Keratinocyte (primary cell): ENCODE results near the gene FBRSL1. TPM values are rescaled to one million over a fixed set of nuclear protein-coding genes. Genes with fewer than 3 reads are reported as not detected.

ENCODE experiments used
- DNase-seq: peaks from one replicate; pipeline ENCODE4 v3.0.0-alpha.2; 2011; ENCODE audit warnings: low read depth, missing footprints, low spot score
- FAIRE-seq: peaks from 2 replicates; lab custom pipeline; 2011; peaks lifted over from hg19 to GRCh38; lab: Jason Lieb, UNC
- H2AFZ ChIP-seq: 2 replicates; pipeline ENCODE4 v1.6.0; 2012; ENCODE audit warnings: low read length, control low read depth, inconsistent platforms; ENCODE audit not compliant: control insufficient read depth
- H3K27ac ChIP-seq: 2 replicates; pipeline ENCODE4 v1.5.1; 2011; ENCODE audit warnings: low read length; ENCODE audit not compliant: control insufficient read depth, insufficient read depth
- H3K27me3 ChIP-seq: 3 replicates; pipeline ENCODE4 v1.6.0; 2011; ENCODE audit warnings: low read length; ENCODE audit not compliant: control insufficient read depth, insufficient read depth; ENCODE audit errors: extremely low read depth
- H3K36me3 ChIP-seq, 2 experiments: 2 replicates in 1 of 2; 3 replicates in 1 of 2; pipeline ENCODE4 v1.5.1; 2011; ENCODE audit warnings: low read length in 2 of 2, mild to moderate bottlenecking in 1 of 2; ENCODE audit not compliant: control insufficient read depth in 2 of 2, insufficient read depth in 2 of 2; ENCODE audit errors: extremely low read depth in 1 of 2
- H3K4me1 ChIP-seq: 3 replicates; pipeline ENCODE4 v1.5.1; 2011; ENCODE audit warnings: low read length; ENCODE audit not compliant: control insufficient read depth, insufficient read depth; ENCODE audit errors: extremely low read depth
- H3K4me2 ChIP-seq: 3 replicates; pipeline ENCODE4 v1.6.0; 2011; ENCODE audit warnings: low read depth, low read length; ENCODE audit not compliant: control insufficient read depth, insufficient read depth; ENCODE audit errors: extremely low read depth
- H3K4me3 ChIP-seq, 3 experiments: fragments of 200-600 bp in 1 of 3; sonication (generic) in 1 of 3; 2 replicates in 2 of 3; 3 replicates in 1 of 3; pipeline ENCODE4 v1.5.1; 2011 to 2016; ENCODE audit warnings: low read length in 3 of 3, mild to moderate bottlenecking in 3 of 3, control low read depth in 2 of 3, inconsistent platforms in 1 of 3, low read depth in 1 of 3, mixed read lengths in 1 of 3, mixed run types in 1 of 3, moderate library complexity in 1 of 3; ENCODE audit not compliant: control insufficient read depth in 2 of 3, insufficient read depth in 2 of 3; ENCODE audit errors: extremely low read depth in 1 of 3
- H3K79me2 ChIP-seq: 2 replicates; pipeline ENCODE4 v1.6.0; 2012; ENCODE audit warnings: low read length; ENCODE audit not compliant: control insufficient read depth, insufficient read depth
- H3K9ac ChIP-seq: 3 replicates; pipeline ENCODE4 v1.6.0; 2011; ENCODE audit warnings: low read length; ENCODE audit not compliant: control insufficient read depth, insufficient read depth; ENCODE audit errors: extremely low read depth
- H3K9me1 ChIP-seq: 3 replicates; pipeline ENCODE4 v1.6.0; 2011; ENCODE audit warnings: low read length; ENCODE audit not compliant: control insufficient read depth, insufficient read depth; ENCODE audit errors: extremely low read depth
- H3K9me3 ChIP-seq: 2 replicates; pipeline ENCODE4 v1.5.1; 2012; ENCODE audit warnings: low read depth, low read length; ENCODE audit not compliant: control insufficient read depth
- H4K20me1 ChIP-seq: 3 replicates; pipeline ENCODE4 v1.6.0; 2011; ENCODE audit warnings: low read length; ENCODE audit not compliant: control insufficient read depth, insufficient read depth; ENCODE audit errors: extremely low read depth
- CTCF ChIP-seq, 3 experiments: IDR thresholded peaks in 1 of 3; conservative IDR thresholded peaks in 1 of 3; optimal IDR thresholded peaks in 1 of 3; 2 replicates in 2 of 3; 3 replicates in 1 of 3; pipeline versions ENCODE3 to v1.5.1; 2011; ENCODE audit warnings: low read length in 3 of 3, mild to moderate bottlenecking in 3 of 3, moderate library complexity in 2 of 3, control low read depth in 1 of 3, inconsistent platforms in 1 of 3; ENCODE audit not compliant: insufficient read depth in 2 of 3; ENCODE audit errors: extremely low read depth in 1 of 3
- EZH2 ChIP-seq: IDR thresholded peaks from one replicate; pipeline ENCODE4 v1.6.1; 2012; ENCODE audit warnings: inconsistent platforms, mild to moderate bottlenecking, low read length, moderate library complexity
- dilution Hi-C: fragments of 300-500 bp; cut with MboI; formaldehyde crosslinking; loops from one replicate; pipeline ENCODE4 v1.7.0; 2020; ENCODE audit warnings: low sequenced_read_pairs; ENCODE audit not compliant: extremely low pct_ligation_motif_present
- polyA plus RNA-seq, 5 experiments: library from polyadenylated mRNA; depleted of rRNA in 3 of 5; stranded (reverse) in 3 of 5; stranded (forward) in 1 of 5; unstranded in 1 of 5; fragments of >200 nt; gene quantifications; 1 replicate in 1 of 5; 2 replicates in 3 of 5; 3 replicates in 1 of 5; pipeline versions ENCODE4 v1.2.1 to v1.2.3, GENCODE V29; 2011 to 2012; ENCODE audit warnings: missing spikeins in 2 of 5, low read depth in 1 of 5, low replicate concordance in 1 of 5

The FBRSL1 gene
- polyA plus RNA-seq, 1 donor (not counting 4 experiments of a cell fraction or from before 2014, with no cell fraction given): 0.89 TPM

- TF ChIP-seq EZH2 (no peak), CTCF (optimal IDR thresholded peaks at IDR 0.05 in 1 of 3, IDR thresholded peaks at IDR 0.05 in 1 of 3, conservative IDR thresholded peaks at IDR 0.05 in 1 of 3; ENCODE audit: extremely low read depth in 1 of 3, insufficient read depth in 2 of 3, low read length in 3 of 3) (no peak)
- Histone ChIP-seq H3K4me1 (peaks cover 9% of the 10 kb centered on the region), H3K27me3 (no peaks in the 10 kb centered on the region), H3K9me1 (no peaks in the 10 kb centered on the region), H2AFZ (no peak overlapping the region), H3K9ac (no peak overlapping the region), H3K4me3 (no peak overlapping the region), H3K27ac (no peak overlapping the region), H4K20me1 (peaks cover 8% of the 10 kb centered on the region), H3K9me3 (peaks cover 8% of the 10 kb centered on the region), H3K79me2 (no peaks in the 10 kb centered on the region), H3K36me3 (peaks cover 0 to 6% of the 10 kb centered on the region in 2 experiments), H3K4me2 (no peak overlapping the region)
- no peak for DNase-seq
- FAIRE-seq: no peak
- dilution Hi-C loops: no loop called here
Observed at GRCh38 chr12:132514838-132515237, 24.9 kb downstream of the FBRSL1 start.

GRCh38 chr12:132516095-132517012 is 26.4 kb downstream of the FBRSL1 start:
- Histone ChIP-seq H3K4me1 (peaks cover 13% of the 10 kb centered on the region), H3K27me3 (no peaks in the 10 kb centered on the region), H2AFZ (no peak overlapping the region), H3K9me3 (peaks cover 8% of the 10 kb centered on the region), H3K9me1 (no peaks in the 10 kb centered on the region), H3K4me2 (no peak overlapping the region), H3K79me2 (no peaks in the 10 kb centered on the region), H4K20me1 (peaks cover 15% of the 10 kb centered on the region), H3K4me3 (no peak overlapping the region), H3K27ac (no peak overlapping the region), H3K9ac (no peak overlapping the region), H3K36me3 (peaks cover 0 to 6% of the 10 kb centered on the region in 2 experiments)
- no peak for TF ChIP-seq CTCF (optimal IDR thresholded peaks at IDR 0.05 in 1 of 3, IDR thresholded peaks at IDR 0.05 in 1 of 3, conservative IDR thresholded peaks at IDR 0.05 in 1 of 3; ENCODE audit: extremely low read depth in 1 of 3, insufficient read depth in 2 of 3, low read length in 3 of 3)
- no peak for TF ChIP-seq EZH2
- dilution Hi-C loops: no loop called here
- FAIRE-seq: no peak
- DNase-seq: no peak
